ENCODE measurements around the gene SLC25A51. TPM values are rescaled to one million over a fixed set of nuclear protein-coding genes. Genes with fewer than 3 reads are reported as not detected.

SLC25A51 gene
- total and polyA plus RNA-seq, 12 donors = 7.0 to 26.5 (median 19.9) TPM

DNA sequence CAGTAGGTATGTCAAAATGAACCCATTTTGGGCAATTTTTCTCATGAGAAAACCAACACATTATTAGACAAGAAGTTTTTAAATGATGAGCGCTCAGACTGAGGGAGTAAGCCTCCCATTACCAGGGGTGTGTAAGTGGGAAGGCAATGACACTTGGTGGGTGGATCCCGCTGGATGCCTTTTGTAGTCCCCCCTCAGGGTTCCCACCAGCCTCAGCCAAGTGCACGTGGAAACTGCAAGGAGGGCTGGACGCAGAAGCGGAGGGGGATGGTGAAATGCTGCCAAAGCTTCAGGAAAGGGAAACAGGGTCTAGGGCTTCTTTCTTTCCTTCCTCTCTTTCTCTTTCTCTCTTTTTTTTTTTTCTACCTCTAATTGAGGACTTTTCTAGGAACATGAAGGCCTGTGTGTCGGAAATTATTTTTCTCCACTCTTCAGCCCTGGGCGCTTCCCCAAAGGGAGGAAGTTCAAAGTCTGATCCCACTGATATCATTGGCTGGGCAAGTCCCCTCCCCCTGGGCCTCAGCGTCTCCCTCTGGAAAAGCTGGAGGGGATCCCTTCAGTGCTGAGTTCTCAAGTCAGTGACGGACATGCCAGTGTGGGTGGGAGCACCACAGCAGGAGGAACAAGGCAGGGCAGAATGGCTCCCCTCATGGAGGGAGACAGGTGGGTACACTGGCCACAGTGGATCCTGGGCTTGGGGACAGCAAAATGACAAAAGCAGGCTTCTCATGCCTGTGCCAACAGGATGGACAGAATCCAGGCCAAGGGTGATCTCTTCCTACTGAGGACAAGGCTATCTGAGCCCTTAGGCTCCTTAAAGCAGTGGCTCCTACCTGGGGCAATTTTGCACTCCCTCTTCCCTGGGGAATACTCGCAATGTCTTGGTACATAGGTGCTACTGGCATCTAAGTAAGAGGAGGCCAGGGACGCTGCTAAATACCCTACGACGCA is 23.9 kb upstream of the SLC25A51 start:
- no peak for DNase-seq
- peak in 3 of 8 donors; percentile 9 to 43 (median 24) for ATAC-seq
- peaks cover 1 to 47% (median 35%) of the 10 kb centered on the region in 9 donors for H3K4me1 ChIP-seq
- H3K4me3 ChIP-seq = no peak overlapping the region
- peaks cover 0 to 7% (median 0%) of the 10 kb centered on the region in 11 donors for H3K9me3 ChIP-seq
- WGBS, 2 donors = 69 to 74% methylated on average over 13 of the region's 13 CpGs
- H3K27me3 ChIP-seq = no peaks in the 10 kb centered on the region
- TF ChIP-seq, protein P1, sequence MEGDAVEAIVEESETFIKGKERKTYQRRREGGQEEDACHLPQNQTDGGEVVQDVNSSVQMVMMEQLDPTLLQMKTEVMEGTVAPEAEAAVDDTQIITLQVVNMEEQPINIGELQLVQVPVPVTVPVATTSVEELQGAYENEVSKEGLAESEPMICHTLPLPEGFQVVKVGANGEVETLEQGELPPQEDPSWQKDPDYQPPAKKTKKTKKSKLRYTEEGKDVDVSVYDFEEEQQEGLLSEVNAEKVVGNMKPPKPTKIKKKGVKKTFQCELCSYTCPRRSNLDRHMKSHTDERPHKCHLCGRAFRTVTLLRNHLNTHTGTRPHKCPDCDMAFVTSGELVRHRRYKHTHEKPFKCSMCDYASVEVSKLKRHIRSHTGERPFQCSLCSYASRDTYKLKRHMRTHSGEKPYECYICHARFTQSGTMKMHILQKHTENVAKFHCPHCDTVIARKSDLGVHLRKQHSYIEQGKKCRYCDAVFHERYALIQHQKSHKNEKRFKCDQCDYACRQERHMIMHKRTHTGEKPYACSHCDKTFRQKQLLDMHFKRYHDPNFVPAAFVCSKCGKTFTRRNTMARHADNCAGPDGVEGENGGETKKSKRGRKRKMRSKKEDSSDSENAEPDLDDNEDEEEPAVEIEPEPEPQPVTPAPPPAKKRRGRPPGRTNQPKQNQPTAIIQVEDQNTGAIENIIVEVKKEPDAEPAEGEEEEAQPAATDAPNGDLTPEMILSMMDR (IDR thresholded peaks at IDR 0.05) = no peak
- intact Hi-C loops (cut with DNase I) = loop anchor here in 3 of 10 donors (5.0 to 10.0 kb wide), 3 partner anchors 54 to 137 kb away; partner anchors contain the start of gene SHB (in 1 of the 3)
- H3K27ac ChIP-seq = no peak overlapping the region
- no peaks in the 10 kb centered on the region for H3K36me3 ChIP-seq

DNA sequence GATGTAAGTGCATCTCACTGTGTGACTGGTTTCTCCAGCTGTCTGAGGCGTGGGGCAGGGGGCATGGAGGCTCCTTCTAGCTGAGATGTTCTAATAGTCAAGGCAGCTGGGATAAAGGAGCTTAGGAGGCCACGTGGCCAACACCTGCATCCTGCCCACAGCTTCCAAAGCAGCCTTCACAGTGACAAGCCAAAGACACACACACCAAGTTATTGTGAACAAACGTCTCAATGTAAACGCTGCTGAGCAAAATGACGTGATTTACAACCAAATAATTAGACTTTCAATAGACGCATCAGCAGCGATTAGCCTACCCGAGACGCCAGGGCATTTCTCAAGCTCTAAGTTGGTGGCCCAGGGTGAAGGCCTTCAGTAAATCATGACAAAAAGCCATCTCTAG is 23.2 kb upstream of the SLC25A51 start:
- H3K9me3 ChIP-seq = peaks cover 0 to 7% (median 0%) of the 10 kb centered on the region in 11 donors
- H3K4me1 ChIP-seq = peaks cover 5 to 54% (median 41%) of the 10 kb centered on the region in 9 donors
- H3K27ac ChIP-seq = no peak overlapping the region
- no peaks in the 10 kb centered on the region for H3K27me3 ChIP-seq
- intact Hi-C loops (cut with DNase I) = loop anchor here in 3 of 10 donors (5.0 to 10.0 kb wide), 3 partner anchors 55 to 138 kb away; partner anchors contain the start of gene SHB (in 1 of the 3)
- DNase-seq = no peak
- no peak for ATAC-seq
- 77 to 83% methylated on average over 9 of the region's 9 CpGs for WGBS, 2 donors
- TF ChIP-seq, protein P1 (IDR thresholded peaks at IDR 0.05) = no peak
- no peaks in the 10 kb centered on the region for H3K36me3 ChIP-seq
- H3K4me3 ChIP-seq = no peak overlapping the region

DNA sequence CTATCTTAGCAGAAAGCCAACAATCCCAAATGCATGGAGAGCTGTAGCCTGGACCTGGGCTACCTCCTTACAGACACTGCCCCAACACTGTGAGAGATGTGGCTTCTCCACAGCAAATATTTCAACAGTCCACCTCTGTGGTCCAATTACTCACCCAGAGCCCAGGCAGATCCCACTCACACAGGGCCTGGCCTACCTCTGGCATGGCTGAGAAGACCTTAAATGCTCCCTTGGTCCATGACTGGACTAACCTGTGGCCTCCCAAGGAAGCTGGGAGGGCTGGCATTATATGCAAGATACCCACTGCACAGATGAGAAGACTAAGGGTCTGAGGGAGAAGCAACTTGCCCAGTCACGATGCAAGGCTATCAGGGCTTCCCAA is 22.8 kb upstream of the SLC25A51 start:
- H3K36me3 ChIP-seq = no peaks in the 10 kb centered on the region
- intact Hi-C loops (cut with DNase I) = loop anchor here in 3 of 10 donors (5.0 to 10.0 kb wide), 3 partner anchors 56 to 138 kb away; partner anchors contain the start of gene SHB (in 1 of the 3)
- no peak overlapping the region for H3K4me3 ChIP-seq
- TF ChIP-seq, protein P1 (IDR thresholded peaks at IDR 0.05) = no peak
- ATAC-seq (no peak), DNase-seq (no peak)
- H3K4me1 ChIP-seq = peaks cover 5 to 58% (median 42%) of the 10 kb centered on the region in 9 donors
- H3K27me3 ChIP-seq = no peaks in the 10 kb centered on the region
- WGBS, 2 donors = 75 to 89% methylated on average over 1 of the region's 1 CpG
- peaks cover 0 to 7% (median 0%) of the 10 kb centered on the region in 11 donors for H3K9me3 ChIP-seq
- H3K27ac ChIP-seq = no peak overlapping the region
